Tibial nerve (tissue), 4 donors: ENCODE measurements around the gene CALY. TPM values are rescaled to one million over a fixed set of nuclear protein-coding genes. Genes with fewer than 3 reads are reported as not detected.

Experiments used
- DNase-seq, 2 donors: peaks; one replicate each; pipeline ENCODE4 v3.0.0-alpha.2; 2019; ENCODE audit warnings: low spot score in 2 of 2
- H3K27ac ChIP-seq, 4 donors: fragments of 200-600 bp; sonication (generic) in 3 of 4; one replicate each; pipeline ENCODE4 v1.5.1; 2017 to 2019; ENCODE audit warnings: mild to moderate bottlenecking in 1 of 4
- H3K27me3 ChIP-seq, 2 donors: fragments of 200-600 bp; sonication (generic) in 1 of 2; one replicate each; pipeline versions ENCODE4 v1.5.1 to v1.6.0; 2017 to 2019
- H3K36me3 ChIP-seq, 3 donors: fragments of 200-600 bp; sonication (generic); one replicate each; pipeline ENCODE4 v1.5.1; 2018 to 2019
- H3K4me1 ChIP-seq, 4 donors: fragments of 200-600 bp; sonication (generic) in 3 of 4; one replicate each; pipeline ENCODE4 v1.5.1; 2017 to 2019
- H3K4me3 ChIP-seq, 4 donors: fragments of 200-600 bp; sonication (generic) in 3 of 4; one replicate each; pipeline ENCODE4 v1.5.1; 2017 to 2019; ENCODE audit warnings: mild to moderate bottlenecking in 1 of 4, moderate library complexity in 1 of 4
- H3K9me3 ChIP-seq, 4 donors: fragments of 200-600 bp; sonication (generic) in 3 of 4; one replicate each; pipeline ENCODE4 v1.5.1; 2017 to 2019
- CTCF ChIP-seq, 5 experiments: fragments of 200-600 bp in 3 of 5; fragments of 450-650 bp in 2 of 5; sonication (generic) in 3 of 5; IDR thresholded peaks; one replicate each; pipeline ENCODE4 v1.5.1; 2016 to 2019; ENCODE audit warnings: antibody characterized with exemption in 5 of 5, mild to moderate bottlenecking in 3 of 5, moderate library complexity in 2 of 5
- EP300 ChIP-seq, 2 donors: sonication (generic); formaldehyde crosslinking; IDR thresholded peaks; one replicate each; pipeline ENCODE4 v1.6.1; 2017; ENCODE audit warnings: antibody characterized with exemption in 2 of 2, mild to moderate bottlenecking in 1 of 2
- POLR2A ChIP-seq, 2 donors: fragments of 450-650 bp; IDR thresholded peaks; one replicate each; pipeline ENCODE4 v1.6.1; 2017; ENCODE audit warnings: antibody characterized with exemption in 2 of 2, mild to moderate bottlenecking in 2 of 2, moderate library complexity in 2 of 2
- WGBS, 2 donors: methylation state at CpG; one replicate each; pipeline ENCODE4 v1.1.5; 2018; 5-methylcytosine and 5-hydroxymethylcytosine counted together
- total RNA-seq, 4 donors: library from RNA; depleted of rRNA; stranded (reverse); fragments of >200 nt; gene quantifications; one replicate each; pipeline ENCODE4 v1.1.0, GENCODE V29; 2016

CALY gene
- total RNA-seq, 4 donors from 2014 or later: 0.60 to 4.4 (median 1.2) TPM; not detected in 1

DNA sequence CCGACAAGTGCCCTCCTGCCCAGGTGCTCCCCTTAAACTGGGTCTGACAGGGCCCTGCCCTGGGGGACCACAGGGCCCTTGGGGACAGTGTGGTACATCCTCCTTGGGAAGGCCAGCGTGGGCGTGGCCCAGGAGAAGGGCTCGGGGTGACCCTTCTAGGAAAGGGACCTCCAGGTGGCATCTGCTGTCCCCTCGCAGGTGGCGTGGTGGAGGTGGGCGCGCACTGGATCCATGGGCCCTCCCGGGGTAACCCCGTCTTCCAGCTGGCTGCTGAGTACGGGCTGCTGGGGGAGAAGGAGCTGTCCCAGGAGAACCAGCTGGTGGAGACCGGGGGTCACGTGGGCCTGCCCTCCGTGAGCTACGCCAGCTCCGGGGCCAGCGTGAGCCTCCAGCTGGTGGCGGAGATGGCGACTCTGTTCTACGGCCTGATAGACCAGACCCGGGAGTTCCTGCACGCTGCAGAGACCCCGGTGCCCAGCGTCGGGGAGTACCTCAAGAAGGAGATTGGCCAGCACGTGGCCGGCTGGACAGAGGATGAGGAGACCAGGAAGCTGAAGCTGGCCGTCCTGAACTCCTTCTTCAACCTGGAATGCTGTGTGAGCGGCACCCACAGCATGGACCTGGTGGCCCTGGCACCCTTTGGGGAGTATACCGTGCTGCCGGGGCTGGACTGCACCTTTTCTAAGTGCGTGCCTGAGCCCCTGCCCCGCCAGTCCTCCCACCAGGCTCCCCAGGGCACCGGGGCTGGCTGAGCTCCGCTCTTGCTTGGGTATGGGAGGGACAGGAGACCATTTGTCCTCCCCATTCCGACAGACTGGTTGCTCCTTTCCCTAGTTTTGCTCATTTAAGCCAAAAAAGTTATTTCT, 43.3 kb upstream of the CALY start:
- Histone ChIP-seq H3K36me3 (peaks cover 0 to 41% (median 4%) of the 10 kb centered on the region in 3 donors), H3K9me3 (no peaks in the 10 kb centered on the region), H3K4me1 (peaks cover 0 to 35% (median 19%) of the 10 kb centered on the region in 4 donors), H3K27ac (peak overlapping the region; percentile 23 to 93 (median 86)), H3K4me3 (peak overlapping the region; percentile 65 to 98 (median 78)), H3K27me3 (no peaks in the 10 kb centered on the region)
- no peak for TF ChIP-seq POLR2A (IDR thresholded peaks at IDR 0.05)
- TF ChIP-seq EP300 (IDR thresholded peaks at IDR 0.05): no peak
- no peak for TF ChIP-seq CTCF (IDR thresholded peaks at IDR 0.05)
- no peak for DNase-seq
- 88 to 93% methylated on average over 20 to 36 of the region's 36 CpGs for WGBS, 2 donors

- Histone ChIP-seq H3K27me3 (no peaks in the 10 kb centered on the region), H3K36me3 (peaks cover 0 to 34% (median 0%) of the 10 kb centered on the region in 3 donors), H3K27ac (peak within 1 kb of the TSS; percentile 77 to 95 (median 92)), H3K9me3 (no peaks in the 10 kb centered on the region), H3K4me3 (peak within 1 kb of the TSS; percentile 73 to 98 (median 78)), H3K4me1 (peaks cover 0 to 43% (median 20%) of the 10 kb centered on the region in 4 donors)
- WGBS, 2 donors: 4% methylated on average over 32 of the region's 78 CpGs; no CpG with 5 or more reads in 1 of the 2 donors
- TF ChIP-seq POLR2A (IDR thresholded peaks at IDR 0.05): peak in 1 of 2 donors; percentile 8
- TF ChIP-seq EP300 (IDR thresholded peaks at IDR 0.05): no peak
- DNase-seq: peak; percentile 45 to 55
These were observed 42.6 kb upstream of the CALY start, which contains the start of gene PAOX for GRCh38 chr10:133379152-133379800. Gene PAOX, plus strand, starts transcription at chr10:133379262. Its CDS starts 55 bp downstream, at chr10:133379317.

GRCh38 chr10:133378251-133379096, 41.8 kb upstream of the CALY start:
- Histone ChIP-seq H3K27me3 (no peaks in the 10 kb centered on the region), H3K4me1 (peaks cover 0 to 49% (median 25%) of the 10 kb centered on the region in 4 donors), H3K36me3 (peaks cover 0 to 26% (median 0%) of the 10 kb centered on the region in 3 donors), H3K9me3 (no peaks in the 10 kb centered on the region), H3K27ac (peak overlapping the region; percentile 77 to 95 (median 92)), H3K4me3 (peak overlapping the region; percentile 73 to 98 (median 78))
- whole genome bisulfite sequencing, 2 donors: 0% methylated on average over 10 to 65 of the region's 90 CpGs
- peak; percentile 26 to 39 for TF ChIP-seq POLR2A (IDR thresholded peaks at IDR 0.05)
- TF ChIP-seq CTCF (IDR thresholded peaks at IDR 0.05): no peak
- peak in 1 of 2 donors; percentile 82 for TF ChIP-seq EP300 (IDR thresholded peaks at IDR 0.05)
- peak; percentile 39 to 40 for DNase-seq

GRCh38 chr10:133377818-133378250, 41.1 kb upstream of the CALY start:
- H3K4me1 ChIP-seq: peaks cover 0 to 49% (median 25%) of the 10 kb centered on the region in 4 donors
- peak overlapping the region; percentile 77 to 95 (median 92) for H3K27ac ChIP-seq
- peak overlapping the region; percentile 73 to 98 (median 78) for H3K4me3 ChIP-seq
- DNase-seq: no peak
- no peaks in the 10 kb centered on the region for H3K27me3 ChIP-seq
- TF ChIP-seq EP300 (IDR thresholded peaks at IDR 0.05): no peak
- TF ChIP-seq CTCF (IDR thresholded peaks at IDR 0.05): no peak
- no peak for TF ChIP-seq POLR2A (IDR thresholded peaks at IDR 0.05)
- H3K36me3 ChIP-seq: peaks cover 0 to 21% (median 0%) of the 10 kb centered on the region in 3 donors
- 29% methylated on average over 12 of the region's 20 CpGs; no CpG with 5 or more reads in 1 of the 2 donors for WGBS, 2 donors
- no peaks in the 10 kb centered on the region for H3K9me3 ChIP-seq
